DOHH2 (cell line): ENCODE measurements around the gene ELP2.

Source experiments
- CTCF ChIP-seq: fragments of 200-600 bp; sonication (generic); IDR thresholded peaks from one replicate; pipeline ENCODE4 v1.5.1; 2014; ENCODE audit warnings: antibody characterized with exemption, mild to moderate bottlenecking, low read depth, low read length; ENCODE audit not compliant: poor library complexity, severe bottlenecking
- EZH2phosphoT487 ChIP-seq: fragments of 200-600 bp; sonication (generic); IDR thresholded peaks from 2 replicates; pipeline ENCODE4 v1.6.1; 2017; ENCODE audit warnings: borderline replicate concordance, mild to moderate bottlenecking, antibody characterized with exemption, low read length, moderate library complexity, mixed read lengths

- TF ChIP-seq CTCF (no peak), EZH2phosphoT487 (no peak)
These were observed 20.0 kb upstream of the ELP2 start for GRCh38 chr18:36109737-36110136.
